ENCODE data around the gene KIF17. TPM values are rescaled to one million over a fixed set of nuclear protein-coding genes. Genes with fewer than 3 reads are reported as not detected.
A peak's percentile ranks its signal among the peaks of the same experiment; 100 is the strongest.

Gene KIF17
- total and polyA plus RNA-seq, 4 donors: 0.49 to 3.2 (median 2.6) TPM

DNA sequence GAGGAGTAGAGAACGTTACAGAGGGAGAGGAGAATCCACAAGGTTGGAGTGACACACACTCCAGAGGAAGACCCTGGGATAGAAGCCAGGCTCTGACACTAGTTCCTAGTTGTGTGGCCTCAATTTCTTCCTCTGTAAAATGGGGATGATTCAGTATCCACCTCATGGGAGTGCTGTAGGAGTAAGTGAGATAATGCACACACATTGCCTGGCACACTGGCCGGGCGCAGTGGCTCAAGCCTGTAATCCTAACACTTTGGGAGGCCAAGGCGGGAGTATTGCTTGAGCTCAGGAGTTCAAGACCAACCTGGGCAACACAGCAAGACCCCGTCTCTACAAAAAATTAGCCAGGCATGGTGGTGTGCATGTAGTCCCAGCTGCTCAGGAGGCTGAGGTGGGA, 8.9 kb downstream of the KIF17 start:
- H3K27ac ChIP-seq (ENCODE audit: low read depth in 1 of 2, low read length in 2 of 2): no peak overlapping the region
- no peak for ATAC-seq (ENCODE audit: low FRiP score)
- no peak for DNase-seq
- H3K4me1 ChIP-seq (ENCODE audit: control insufficient read depth in 1 of 2, insufficient read depth in 2 of 2, low read length in 2 of 2): no peaks in the 10 kb centered on the region
- 80 to 88% methylated on average over 5 of the region's 5 CpGs for WGBS, 2 donors
- no peak overlapping the region for H3K4me3 ChIP-seq (ENCODE audit: low read length in 2 of 2)
- no peaks in the 10 kb centered on the region for H3K36me3 ChIP-seq (ENCODE audit: control insufficient read depth in 1 of 2, insufficient read depth in 2 of 2, low read length in 1 of 2)
- H3K27me3 ChIP-seq (ENCODE audit: control insufficient read depth in 1 of 2, insufficient read depth in 2 of 2, low read length in 1 of 2): no peaks in the 10 kb centered on the region
- H3K9me3 ChIP-seq (ENCODE audit: control insufficient read depth, low read length): no peaks in the 10 kb centered on the region
- intact Hi-C loops (cut with DNase I): no loop called here

DNA sequence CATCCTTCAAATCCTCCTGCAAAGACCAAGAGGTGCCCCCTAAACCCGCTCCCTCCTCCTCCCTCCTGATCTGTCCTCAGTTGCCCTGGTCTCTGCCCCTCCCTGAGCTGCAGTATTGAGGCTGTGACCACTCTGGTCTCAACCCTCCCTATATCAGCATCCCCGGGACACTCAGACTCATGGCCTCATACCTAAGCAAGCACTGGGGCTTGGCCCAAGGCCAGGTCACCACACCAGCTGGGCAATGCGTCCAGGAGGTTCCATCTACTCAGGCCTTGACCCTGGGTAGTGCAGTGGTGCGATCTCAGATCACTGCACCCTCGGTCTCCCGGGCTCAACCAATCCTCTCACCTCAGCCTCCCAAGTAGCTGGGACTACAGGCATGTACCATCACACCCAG, 9.8 kb downstream of the KIF17 start:
- Histone ChIP-seq H3K4me3 (ENCODE audit: low read length in 2 of 2) (no peak overlapping the region), H3K27me3 (ENCODE audit: control insufficient read depth in 1 of 2, insufficient read depth in 2 of 2, low read length in 1 of 2) (no peaks in the 10 kb centered on the region), H3K4me1 (ENCODE audit: control insufficient read depth in 1 of 2, insufficient read depth in 2 of 2, low read length in 2 of 2) (no peaks in the 10 kb centered on the region), H3K36me3 (ENCODE audit: control insufficient read depth in 1 of 2, insufficient read depth in 2 of 2, low read length in 1 of 2) (no peaks in the 10 kb centered on the region), H3K27ac (ENCODE audit: low read depth in 1 of 2, low read length in 2 of 2) (no peak overlapping the region), H3K9me3 (ENCODE audit: control insufficient read depth, low read length) (no peaks in the 10 kb centered on the region)
- WGBS, 2 donors: 75 to 81% methylated on average over 6 of the region's 6 CpGs
- intact Hi-C loops (cut with DNase I): no loop called here
- no peak for ATAC-seq (ENCODE audit: low FRiP score)
- no peak for DNase-seq

DNA sequence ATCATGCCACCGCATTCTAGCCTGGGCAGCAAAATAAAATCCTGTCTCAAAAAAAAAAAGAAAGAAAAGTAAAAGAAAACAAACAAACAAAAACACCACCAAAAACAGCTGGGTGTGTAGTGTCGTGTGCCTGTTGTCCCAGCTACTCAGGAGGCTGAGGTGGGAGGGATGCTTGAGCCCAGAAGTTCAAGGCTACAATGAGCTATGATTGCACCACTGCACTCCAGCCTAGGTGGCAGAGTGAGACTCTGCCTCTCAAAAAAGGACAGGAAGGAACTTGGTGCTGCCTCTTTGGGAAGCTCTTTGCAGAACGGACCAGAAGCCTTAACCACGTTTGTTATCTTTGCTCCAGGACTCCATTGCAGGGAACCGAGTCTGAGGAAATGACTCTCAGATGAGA, 11.0 kb downstream of the KIF17 start:
- intact Hi-C loops (cut with DNase I): no loop called here
- H3K36me3 ChIP-seq (ENCODE audit: control insufficient read depth in 1 of 2, insufficient read depth in 2 of 2, low read length in 1 of 2): no peaks in the 10 kb centered on the region
- no peaks in the 10 kb centered on the region for H3K27me3 ChIP-seq (ENCODE audit: control insufficient read depth in 1 of 2, insufficient read depth in 2 of 2, low read length in 1 of 2)
- H3K9me3 ChIP-seq (ENCODE audit: control insufficient read depth, low read length): no peaks in the 10 kb centered on the region
- DNase-seq: no peak
- 41 to 49% methylated on average over 5 of the region's 5 CpGs for WGBS, 2 donors
- no peak overlapping the region for H3K4me3 ChIP-seq (ENCODE audit: low read length in 2 of 2)
- H3K27ac ChIP-seq (ENCODE audit: low read depth in 1 of 2, low read length in 2 of 2): no peak overlapping the region
- no peaks in the 10 kb centered on the region for H3K4me1 ChIP-seq (ENCODE audit: control insufficient read depth in 1 of 2, insufficient read depth in 2 of 2, low read length in 2 of 2)
- no peak for ATAC-seq (ENCODE audit: low FRiP score)

DNA sequence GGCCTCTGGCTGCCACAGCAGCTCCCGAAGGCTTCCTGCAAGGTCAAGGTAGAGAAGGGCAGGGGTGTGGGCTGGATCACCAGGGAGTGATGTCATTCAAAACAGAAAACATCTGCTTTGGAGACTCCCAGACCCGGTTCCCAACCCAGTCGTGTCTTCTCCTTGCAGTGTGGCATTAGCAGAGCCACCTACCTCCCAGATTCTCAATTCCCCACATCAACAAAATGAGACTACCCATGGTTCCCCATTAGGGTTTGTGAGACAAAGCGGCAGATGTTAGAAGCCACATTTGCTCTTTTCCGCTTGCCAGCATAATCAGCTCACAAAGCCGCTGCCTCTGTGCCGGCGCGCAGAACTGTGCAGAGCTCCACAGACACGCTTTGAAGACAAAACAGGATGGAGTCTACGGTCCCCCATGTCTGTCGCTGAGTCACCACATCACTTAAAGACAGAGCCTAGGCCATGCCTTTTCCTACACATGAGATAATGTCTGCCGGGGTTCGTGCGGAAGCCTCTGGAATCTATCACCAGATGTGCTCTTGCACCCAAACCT, 12.5 kb downstream of the KIF17 start:
- H3K9me3 ChIP-seq (ENCODE audit: control insufficient read depth, low read length): no peaks in the 10 kb centered on the region
- no peaks in the 10 kb centered on the region for H3K4me1 ChIP-seq (ENCODE audit: control insufficient read depth in 1 of 2, insufficient read depth in 2 of 2, low read length in 2 of 2)
- intact Hi-C loops (cut with DNase I): no loop called here
- H3K36me3 ChIP-seq (ENCODE audit: control insufficient read depth in 1 of 2, insufficient read depth in 2 of 2, low read length in 1 of 2): no peaks in the 10 kb centered on the region
- WGBS, 2 donors: 85% methylated on average over 15 of the region's 15 CpGs
- H3K4me3 ChIP-seq (ENCODE audit: low read length in 2 of 2): no peak overlapping the region
- DNase-seq: no peak
- no peak for ATAC-seq (ENCODE audit: low FRiP score)
- H3K27me3 ChIP-seq (ENCODE audit: control insufficient read depth in 1 of 2, insufficient read depth in 2 of 2, low read length in 1 of 2): no peaks in the 10 kb centered on the region
- no peak overlapping the region for H3K27ac ChIP-seq (ENCODE audit: low read depth in 1 of 2, low read length in 2 of 2)

DNA sequence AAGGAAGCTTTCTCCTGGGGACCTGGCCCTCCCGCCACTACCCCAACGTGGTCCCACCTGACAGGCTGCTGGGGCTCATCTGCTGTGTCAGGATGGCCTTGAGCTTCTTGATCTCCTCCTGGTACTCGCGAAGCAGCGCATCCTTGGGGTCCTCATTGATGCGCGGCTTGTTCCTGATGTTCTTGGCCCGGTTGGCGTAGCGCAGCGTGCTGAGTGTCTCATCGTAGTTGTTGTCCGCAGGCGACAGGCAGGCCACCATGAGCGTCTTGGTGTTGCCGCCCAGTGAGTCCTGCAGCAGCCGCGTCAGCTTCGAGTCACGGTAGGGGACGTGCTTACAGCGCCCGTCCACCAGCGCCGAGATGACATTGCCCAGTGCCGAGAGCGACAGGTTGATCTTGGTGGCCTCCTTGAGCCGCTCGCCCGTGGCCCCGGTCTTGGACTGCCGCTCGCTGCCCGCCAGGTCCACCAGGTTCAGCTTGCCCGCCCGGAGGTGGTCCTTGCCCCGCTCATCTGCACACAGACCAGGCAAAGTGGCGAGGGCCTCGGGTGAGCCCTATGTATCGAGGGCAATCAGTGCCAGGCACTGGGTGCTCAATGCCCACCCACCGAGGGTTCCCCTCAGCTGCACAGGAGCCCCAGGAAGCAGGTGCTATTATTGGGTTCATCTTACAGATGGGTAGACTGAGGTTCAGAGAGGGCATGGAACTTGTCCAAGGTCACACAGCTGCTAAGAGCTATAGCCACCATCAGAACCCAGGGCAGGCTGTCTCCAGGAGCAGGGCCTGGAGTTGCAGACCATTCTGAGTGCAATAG, 13.2 kb downstream of the KIF17 start:
- intact Hi-C loops (cut with DNase I): no loop called here
- DNase-seq: no peak

DNA sequence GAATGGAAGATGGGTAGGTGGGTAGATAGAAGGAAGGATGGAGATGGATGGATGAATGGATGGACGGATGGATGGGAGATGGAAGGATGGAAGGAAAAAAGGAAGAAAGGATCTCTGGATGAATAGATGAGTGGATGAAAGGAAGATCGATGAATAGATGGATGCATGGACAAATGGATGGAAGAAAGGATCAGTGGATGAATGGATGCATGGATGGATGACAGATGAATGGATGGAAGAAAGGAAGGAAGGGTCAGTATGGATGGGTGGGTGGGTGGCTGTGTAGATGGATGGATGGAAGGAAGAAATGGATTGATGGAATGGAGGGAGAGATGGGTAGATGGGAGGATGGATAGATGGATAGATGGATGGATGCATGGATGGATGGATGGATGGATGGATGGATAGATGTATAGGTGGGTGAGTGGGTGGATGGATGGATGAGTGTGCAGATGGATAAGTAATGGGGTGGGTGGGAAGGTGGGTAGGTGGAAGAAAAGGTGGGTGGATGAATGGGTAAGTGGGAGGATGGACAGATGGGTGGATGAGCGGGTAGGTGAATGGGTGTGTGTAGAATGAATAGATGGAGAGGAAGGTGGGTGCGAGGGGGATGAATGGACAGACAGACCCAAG, 14.6 kb downstream of the KIF17 start:
- Histone ChIP-seq H3K36me3 (ENCODE audit: control insufficient read depth in 1 of 2, insufficient read depth in 2 of 2, low read length in 1 of 2) (no peaks in the 10 kb centered on the region), H3K27ac (ENCODE audit: low read depth in 1 of 2, low read length in 2 of 2) (no peak overlapping the region), H3K4me3 (ENCODE audit: low read length in 2 of 2) (no peak overlapping the region), H3K4me1 (ENCODE audit: control insufficient read depth in 1 of 2, insufficient read depth in 2 of 2, low read length in 2 of 2) (no peaks in the 10 kb centered on the region), H3K27me3 (ENCODE audit: control insufficient read depth in 1 of 2, insufficient read depth in 2 of 2, low read length in 1 of 2) (no peaks in the 10 kb centered on the region), H3K9me3 (ENCODE audit: control insufficient read depth, low read length) (no peaks in the 10 kb centered on the region)
- DNase-seq (no peak), ATAC-seq (ENCODE audit: low FRiP score) (no peak)
- WGBS, 2 donors: 89 to 92% methylated on average over 4 of the region's 4 CpGs
- intact Hi-C loops (cut with DNase I): no loop called here

More for the DNA sequence above, 13.2 kb downstream of the KIF17 start:
- no peaks in the 10 kb centered on the region for H3K27me3 ChIP-seq (ENCODE audit: control insufficient read depth in 1 of 2, insufficient read depth in 2 of 2, low read length in 1 of 2)
- H3K4me3 ChIP-seq (ENCODE audit: low read length in 2 of 2): no peak overlapping the region
- WGBS, 2 donors: 96% methylated on average over 41 of the region's 41 CpGs
- no peaks in the 10 kb centered on the region for H3K4me1 ChIP-seq (ENCODE audit: control insufficient read depth in 1 of 2, insufficient read depth in 2 of 2, low read length in 2 of 2)
- H3K9me3 ChIP-seq (ENCODE audit: control insufficient read depth, low read length): no peaks in the 10 kb centered on the region
- H3K27ac ChIP-seq (ENCODE audit: low read depth in 1 of 2, low read length in 2 of 2): no peak overlapping the region
- ATAC-seq (ENCODE audit: low FRiP score): peak; percentile 29
- no peaks in the 10 kb centered on the region for H3K36me3 ChIP-seq (ENCODE audit: control insufficient read depth in 1 of 2, insufficient read depth in 2 of 2, low read length in 1 of 2)

DNA sequence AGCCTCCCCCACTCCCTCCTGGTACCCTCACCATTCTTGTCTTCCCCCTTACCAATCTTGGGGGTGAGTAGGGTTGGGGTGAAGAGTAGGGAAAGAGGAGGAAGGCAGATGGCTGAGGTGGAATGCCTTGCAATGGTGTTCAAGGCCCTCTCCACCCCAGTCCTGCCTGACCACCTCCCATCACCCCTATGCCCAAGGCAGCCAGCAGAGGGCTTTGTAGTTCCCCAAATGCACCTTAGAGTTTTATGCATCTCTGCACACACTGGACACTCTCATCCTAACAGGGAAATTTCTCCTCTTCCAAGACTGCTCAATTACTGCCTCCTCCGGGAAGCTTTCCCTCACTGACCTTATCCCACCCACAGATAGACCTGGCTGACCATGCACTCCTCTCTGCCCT, 15.4 kb downstream of the KIF17 start:
- WGBS, 2 donors: 83 to 100% methylated on average over 1 of the region's 1 CpG
- no peaks in the 10 kb centered on the region for H3K27me3 ChIP-seq (ENCODE audit: control insufficient read depth in 1 of 2, insufficient read depth in 2 of 2, low read length in 1 of 2)
- ATAC-seq (ENCODE audit: low FRiP score) (no peak), DNase-seq (no peak)
- no peaks in the 10 kb centered on the region for H3K36me3 ChIP-seq (ENCODE audit: control insufficient read depth in 1 of 2, insufficient read depth in 2 of 2, low read length in 1 of 2)
- intact Hi-C loops (cut with DNase I): no loop called here
- H3K4me3 ChIP-seq (ENCODE audit: low read length in 2 of 2): no peak overlapping the region
- H3K9me3 ChIP-seq (ENCODE audit: control insufficient read depth, low read length): no peaks in the 10 kb centered on the region
- H3K4me1 ChIP-seq (ENCODE audit: control insufficient read depth in 1 of 2, insufficient read depth in 2 of 2, low read length in 2 of 2): no peaks in the 10 kb centered on the region
- H3K27ac ChIP-seq (ENCODE audit: low read depth in 1 of 2, low read length in 2 of 2): no peak overlapping the region

DNA sequence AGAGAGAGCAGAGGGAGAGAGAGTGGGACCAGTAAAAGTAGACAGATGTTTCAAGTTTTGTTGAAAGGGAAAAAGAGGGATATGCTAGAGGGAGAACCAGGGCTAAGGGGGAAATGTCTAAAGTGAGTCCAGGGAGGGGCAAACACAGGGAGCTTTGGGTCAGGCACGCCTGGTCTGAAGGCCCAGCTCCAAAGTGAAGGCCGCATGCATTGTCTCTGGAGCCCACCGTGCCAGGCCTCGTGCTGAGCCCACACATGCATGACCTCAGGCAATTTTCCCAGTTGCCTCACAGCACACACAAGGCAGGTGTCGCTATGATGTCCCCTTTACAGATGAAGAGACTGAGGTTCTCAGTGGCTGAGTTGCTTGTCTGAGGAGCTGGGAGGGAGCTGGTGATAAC, 16.0 kb downstream of the KIF17 start:
- no peaks in the 10 kb centered on the region for H3K9me3 ChIP-seq (ENCODE audit: control insufficient read depth, low read length)
- no peaks in the 10 kb centered on the region for H3K27me3 ChIP-seq (ENCODE audit: control insufficient read depth in 1 of 2, insufficient read depth in 2 of 2, low read length in 1 of 2)
- H3K36me3 ChIP-seq (ENCODE audit: control insufficient read depth in 1 of 2, insufficient read depth in 2 of 2, low read length in 1 of 2): no peaks in the 10 kb centered on the region
- WGBS, 2 donors: 93% methylated on average over 5 of the region's 5 CpGs
- no peak for DNase-seq
- H3K4me3 ChIP-seq (ENCODE audit: low read length in 2 of 2): no peak overlapping the region
- no peak overlapping the region for H3K27ac ChIP-seq (ENCODE audit: low read depth in 1 of 2, low read length in 2 of 2)
- H3K4me1 ChIP-seq (ENCODE audit: control insufficient read depth in 1 of 2, insufficient read depth in 2 of 2, low read length in 2 of 2): no peaks in the 10 kb centered on the region
- intact Hi-C loops (cut with DNase I): no loop called here
- no peak for ATAC-seq (ENCODE audit: low FRiP score)

DNA sequence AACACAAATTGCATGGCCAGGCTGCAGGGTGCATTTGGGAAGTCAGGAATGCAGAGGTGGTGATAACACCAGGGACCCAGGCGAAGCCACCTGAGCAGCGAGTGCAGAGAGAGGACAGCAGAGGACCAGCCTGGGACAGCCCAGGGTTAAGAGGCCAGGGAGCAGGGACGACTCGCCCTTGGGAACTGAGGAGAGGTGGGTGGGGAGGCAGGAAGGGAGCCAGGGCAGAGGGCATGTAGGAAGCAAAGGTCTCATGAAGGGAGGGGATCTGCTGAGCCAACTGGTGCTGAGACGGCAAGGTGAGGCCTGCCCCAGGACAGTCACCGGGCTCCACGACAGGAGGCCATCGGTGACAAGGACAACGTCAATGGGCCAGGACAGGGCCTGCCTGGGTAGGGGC, 16.4 kb downstream of the KIF17 start:
- Histone ChIP-seq H3K9me3 (ENCODE audit: control insufficient read depth, low read length) (no peaks in the 10 kb centered on the region), H3K4me1 (ENCODE audit: control insufficient read depth in 1 of 2, insufficient read depth in 2 of 2, low read length in 2 of 2) (no peaks in the 10 kb centered on the region), H3K27me3 (ENCODE audit: control insufficient read depth in 1 of 2, insufficient read depth in 2 of 2, low read length in 1 of 2) (no peaks in the 10 kb centered on the region), H3K36me3 (ENCODE audit: control insufficient read depth in 1 of 2, insufficient read depth in 2 of 2, low read length in 1 of 2) (no peaks in the 10 kb centered on the region), H3K27ac (ENCODE audit: low read depth in 1 of 2, low read length in 2 of 2) (no peak overlapping the region), H3K4me3 (ENCODE audit: low read length in 2 of 2) (no peak overlapping the region)
- 90% methylated on average over 9 of the region's 9 CpGs for WGBS, 2 donors
- DNase-seq (no peak), ATAC-seq (ENCODE audit: low FRiP score) (no peak)
- intact Hi-C loops (cut with DNase I): no loop called here
